GM18951 (cell line): ENCODE measurements around the gene SLITRK1.

ENCODE experiments used
- POLR2A ChIP-seq: IDR thresholded peaks from 4 replicates; pipeline ENCODE4 v1.6.1; 2011; ENCODE audit warnings: mild to moderate bottlenecking; ENCODE audit not compliant: insufficient read length, insufficient read depth; ENCODE audit errors: extremely low read depth
- in situ Hi-C: fragments of 300-500 bp; cut with MboI; formaldehyde crosslinking; loops from one replicate; pipeline ENCODE4 v1.12.0; 2022; ENCODE audit warnings: low sequenced_read_pairs, mixed read lengths, inconsistent platforms; ENCODE audit not compliant: unreplicated experiment

Gene SLITRK1

GRCh38 chr13:83827338-83827737 is 54.9 kb downstream of the SLITRK1 start:
- in situ Hi-C loops: no loop called here
- TF ChIP-seq POLR2A: no peak
